NT2/D1 (cell line): ENCODE results near the gene MADCAM1.

ENCODE experiments used
- DNase-seq: peaks from one replicate; pipeline ENCODE4 v3.0.0-alpha.2; 2011; ENCODE audit warnings: low read depth, low spot score
- H3K27me3 ChIP-seq: 2 replicates; pipeline ENCODE4 v1.6.0; 2011; ENCODE audit warnings: mild to moderate bottlenecking; ENCODE audit not compliant: insufficient read length, insufficient read depth
- H3K36me3 ChIP-seq: 2 replicates; pipeline ENCODE4 v1.6.1; 2011; ENCODE audit warnings: mild to moderate bottlenecking, low read length, mixed read lengths; ENCODE audit not compliant: insufficient read depth, insufficient read length
- H3K4me1 ChIP-seq: 2 replicates; pipeline ENCODE4 v1.5.1; 2011; ENCODE audit not compliant: insufficient read depth, insufficient read length
- H3K4me3 ChIP-seq: 2 replicates; pipeline ENCODE4 v1.5.1; 2011; ENCODE audit warnings: low read depth; ENCODE audit not compliant: insufficient read length
- H3K9ac ChIP-seq: 2 replicates; pipeline ENCODE4 v1.6.0; 2011; ENCODE audit warnings: low read depth; ENCODE audit not compliant: insufficient read length
- H3K9me3 ChIP-seq: 2 replicates; pipeline ENCODE4 v1.5.1; 2011; ENCODE audit warnings: mild to moderate bottlenecking, low read length; ENCODE audit not compliant: insufficient read depth
- SUZ12 ChIP-seq: IDR thresholded peaks from 2 replicates; pipeline ENCODE4 v1.6.1; 2011; ENCODE audit not compliant: insufficient read length, insufficient read depth; ENCODE audit errors: extremely low read depth
- YY1 ChIP-seq: IDR thresholded peaks from 2 replicates; pipeline ENCODE4 v1.6.1; 2011; ENCODE audit not compliant: insufficient read length, insufficient read depth
- ZNF274 ChIP-seq: IDR thresholded peaks from 2 replicates; pipeline ENCODE4 v1.6.1; 2011; ENCODE audit warnings: mild to moderate bottlenecking, low read depth, low read length

The MADCAM1 gene

DNA sequence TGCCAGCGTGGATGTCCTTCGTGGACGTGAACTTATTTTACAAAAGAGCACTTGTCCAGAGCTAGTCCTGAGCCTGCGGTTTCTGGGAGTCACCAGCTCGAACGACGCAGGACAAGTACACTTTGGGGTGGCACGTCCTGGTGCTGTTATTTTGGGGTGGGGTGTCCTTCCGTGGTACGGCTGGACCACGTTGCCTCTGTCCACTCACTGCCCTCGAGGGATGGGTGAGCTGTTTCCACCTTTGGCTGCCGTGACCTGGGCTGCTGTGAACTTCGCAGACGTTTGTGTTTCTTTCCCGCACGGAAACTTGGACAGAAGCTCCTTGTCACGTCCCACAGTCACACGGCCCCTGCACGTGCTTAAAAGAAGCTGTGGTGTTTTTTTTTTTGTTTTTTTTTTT is 58.5 kb downstream of the MADCAM1 start:
- H3K4me3 ChIP-seq: no peak overlapping the region
- peaks cover 19% of the 10 kb centered on the region for H3K4me1 ChIP-seq
- no peaks in the 10 kb centered on the region for H3K36me3 ChIP-seq
- no peak for DNase-seq
- H3K27me3 ChIP-seq: no peaks in the 10 kb centered on the region
- no peak for TF ChIP-seq ZNF274
- no peak for TF ChIP-seq SUZ12
- no peak for TF ChIP-seq YY1
- no peak overlapping the region for H3K9ac ChIP-seq
- no peaks in the 10 kb centered on the region for H3K9me3 ChIP-seq
